ENCODE results near the gene AFMID.
"Not testable (repeated sequence)": the region's sequence is repeated elsewhere in the genome, so short reads cannot be mapped to it uniquely, and the experiment has no call there.

Gene AFMID, protein sequence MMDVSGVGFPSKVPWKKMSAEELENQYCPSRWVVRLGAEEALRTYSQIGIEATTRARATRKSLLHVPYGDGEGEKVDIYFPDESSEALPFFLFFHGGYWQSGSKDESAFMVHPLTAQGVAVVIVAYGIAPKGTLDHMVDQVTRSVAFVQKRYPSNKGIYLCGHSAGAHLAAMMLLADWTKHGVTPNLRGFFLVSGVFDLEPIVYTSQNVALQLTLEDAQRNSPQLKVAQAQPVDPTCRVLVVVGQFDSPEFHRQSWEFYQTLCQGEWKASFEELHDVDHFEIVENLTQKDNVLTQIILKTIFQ

DNA sequence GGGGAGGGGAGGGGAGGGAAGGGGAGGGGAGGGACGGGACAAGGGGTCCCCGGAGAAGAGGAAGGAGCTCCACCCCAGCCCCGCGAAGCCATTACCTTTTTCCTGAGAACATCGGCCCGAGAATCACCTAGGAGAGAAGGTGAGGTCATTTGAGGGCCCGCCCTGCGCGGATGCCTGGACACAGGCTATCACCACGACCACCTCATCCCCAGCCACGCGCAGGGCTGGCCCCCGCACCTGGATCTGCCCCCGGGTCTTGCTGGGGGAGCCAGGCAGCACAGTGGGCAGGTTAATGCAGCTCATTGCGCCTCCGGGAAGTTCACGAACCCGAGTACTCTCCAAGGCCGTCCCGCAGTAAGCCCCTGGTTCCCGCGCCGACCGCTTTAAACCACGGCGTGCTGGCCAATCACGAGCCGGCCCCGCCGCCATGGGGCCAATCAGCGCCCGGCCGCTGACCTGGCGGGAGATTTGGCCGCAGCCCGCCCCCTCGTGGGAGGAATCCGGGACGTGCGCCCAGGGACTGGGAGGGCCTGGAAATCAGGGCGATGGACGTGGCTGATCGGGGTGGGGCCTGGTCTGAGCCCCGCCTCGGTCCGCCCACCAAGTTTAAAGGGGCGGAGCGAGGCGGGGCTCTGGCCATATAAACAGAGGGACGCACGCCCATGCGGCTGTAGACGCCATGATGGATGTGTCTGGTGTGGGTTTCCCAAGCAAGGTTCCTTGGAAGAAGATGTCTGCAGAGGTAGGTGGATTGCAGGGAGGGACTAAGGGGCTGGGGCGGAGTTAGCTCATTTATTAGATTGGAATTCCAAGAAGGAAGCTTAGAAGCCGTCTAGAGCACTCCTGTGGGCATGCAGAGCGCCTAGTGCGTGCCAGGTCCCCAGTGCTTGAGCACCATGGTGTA, at the start of gene AFMID, which contains the start of gene TK1:
Gene AFMID, plus strand, starts transcription at position 671 of the 904 bp plus-strand sequence. Its CDS starts 9 bp downstream, at position 680.
Gene TK1, minus strand, starts transcription at position 361 of the 904 bp plus-strand sequence. Its CDS starts 58 bp downstream, at position 303.
- peak; percentile 94 to 95 for DNase-seq

DNA sequence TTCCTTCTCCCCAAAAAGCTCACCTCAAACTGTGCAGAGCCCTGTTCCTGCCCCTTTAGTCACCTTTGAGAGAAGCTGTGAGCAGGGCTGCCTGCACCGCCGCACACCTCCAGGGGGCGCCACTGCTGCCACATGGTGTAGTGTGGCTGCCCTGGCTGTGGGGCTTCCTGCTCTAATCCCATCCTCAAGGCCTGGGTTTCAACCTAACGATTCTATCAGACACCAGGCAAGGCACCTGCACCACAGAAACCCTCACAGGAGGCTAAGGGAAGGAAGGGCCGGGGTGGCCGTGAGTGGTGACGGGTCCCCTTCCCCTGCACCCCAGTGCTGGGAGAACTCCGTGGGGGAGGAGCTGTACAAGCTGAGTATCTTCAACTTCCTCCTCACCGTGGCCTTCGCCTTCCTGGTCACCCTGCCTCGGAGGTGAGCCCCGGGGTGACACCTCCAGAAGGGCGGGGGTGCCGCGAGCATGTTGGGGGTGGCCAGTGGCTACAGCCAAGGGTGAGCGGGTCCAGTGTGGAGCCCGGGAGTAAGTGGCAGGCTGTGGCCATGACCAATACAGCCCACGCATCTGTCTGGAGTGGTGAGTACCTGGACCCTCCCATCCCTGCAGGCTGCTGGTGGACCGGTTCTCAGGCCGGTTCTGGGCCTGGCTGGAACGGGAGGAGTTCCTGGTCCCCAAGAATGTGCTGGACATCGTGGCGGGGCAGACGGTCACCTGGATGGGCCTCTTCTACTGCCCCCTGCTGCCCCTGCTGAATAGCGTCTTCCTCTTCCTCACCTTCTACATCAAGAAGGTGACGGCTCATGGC, 49.6 kb upstream of the AFMID start:
- DNase-seq: no peak

DNA sequence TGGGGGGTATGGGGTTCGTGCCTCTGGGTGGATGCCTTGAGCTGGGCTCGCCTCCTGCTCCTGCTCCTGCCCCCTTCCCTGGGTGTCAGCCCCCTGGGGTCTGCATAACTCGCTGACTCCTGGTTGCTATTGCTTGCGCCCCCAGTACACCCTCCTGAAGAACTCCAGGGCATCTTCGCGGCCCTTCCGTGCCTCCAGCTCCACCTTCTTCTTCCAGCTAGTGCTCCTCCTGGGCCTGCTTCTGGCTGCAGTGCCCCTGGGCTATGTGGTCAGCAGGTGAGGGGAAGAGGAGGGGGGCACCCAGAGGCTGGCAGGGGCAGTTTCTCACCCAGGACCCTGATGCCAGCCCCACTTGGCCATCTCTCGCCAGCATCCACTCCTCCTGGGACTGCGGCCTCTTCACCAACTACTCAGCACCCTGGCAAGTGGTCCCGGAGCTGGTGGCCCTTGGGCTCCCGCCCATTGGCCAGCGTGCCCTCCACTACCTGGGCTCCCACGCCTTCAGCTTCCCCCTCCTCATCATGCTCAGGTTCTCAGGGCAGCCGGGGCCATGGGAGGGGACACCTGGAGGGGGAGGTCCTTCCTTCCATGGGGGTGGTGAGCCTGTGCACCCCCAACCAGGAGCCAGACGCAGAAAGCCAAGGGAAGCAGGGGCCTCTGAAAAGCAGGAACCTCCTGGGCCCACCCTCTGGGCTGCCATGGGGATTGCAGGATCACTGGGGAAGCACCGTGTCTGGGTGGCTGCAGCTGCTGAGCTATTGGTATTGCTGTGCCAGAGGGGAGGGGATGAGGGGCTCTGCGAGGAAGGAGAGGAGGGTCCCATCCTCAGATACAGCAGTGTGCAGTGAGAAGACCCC, 48.7 kb upstream of the AFMID start:
- DNase-seq: no peak

DNA sequence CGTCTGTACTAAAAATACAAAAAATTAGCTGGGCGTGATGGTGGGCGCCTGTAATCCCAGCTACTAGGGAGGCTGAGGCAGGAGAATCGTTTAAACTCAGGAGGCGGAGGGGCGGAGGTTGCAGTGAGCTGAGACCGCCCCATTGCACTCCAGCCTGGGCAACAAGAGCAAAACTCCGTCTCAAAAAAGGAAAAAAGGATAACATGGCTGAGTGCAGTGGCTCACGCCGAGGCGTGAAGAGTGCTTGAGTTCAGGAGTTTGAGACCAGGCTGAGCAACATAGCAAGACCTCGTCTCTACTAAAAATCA, 47.3 kb upstream of the AFMID start:
- DNase-seq: not testable (repeated sequence)

DNA sequence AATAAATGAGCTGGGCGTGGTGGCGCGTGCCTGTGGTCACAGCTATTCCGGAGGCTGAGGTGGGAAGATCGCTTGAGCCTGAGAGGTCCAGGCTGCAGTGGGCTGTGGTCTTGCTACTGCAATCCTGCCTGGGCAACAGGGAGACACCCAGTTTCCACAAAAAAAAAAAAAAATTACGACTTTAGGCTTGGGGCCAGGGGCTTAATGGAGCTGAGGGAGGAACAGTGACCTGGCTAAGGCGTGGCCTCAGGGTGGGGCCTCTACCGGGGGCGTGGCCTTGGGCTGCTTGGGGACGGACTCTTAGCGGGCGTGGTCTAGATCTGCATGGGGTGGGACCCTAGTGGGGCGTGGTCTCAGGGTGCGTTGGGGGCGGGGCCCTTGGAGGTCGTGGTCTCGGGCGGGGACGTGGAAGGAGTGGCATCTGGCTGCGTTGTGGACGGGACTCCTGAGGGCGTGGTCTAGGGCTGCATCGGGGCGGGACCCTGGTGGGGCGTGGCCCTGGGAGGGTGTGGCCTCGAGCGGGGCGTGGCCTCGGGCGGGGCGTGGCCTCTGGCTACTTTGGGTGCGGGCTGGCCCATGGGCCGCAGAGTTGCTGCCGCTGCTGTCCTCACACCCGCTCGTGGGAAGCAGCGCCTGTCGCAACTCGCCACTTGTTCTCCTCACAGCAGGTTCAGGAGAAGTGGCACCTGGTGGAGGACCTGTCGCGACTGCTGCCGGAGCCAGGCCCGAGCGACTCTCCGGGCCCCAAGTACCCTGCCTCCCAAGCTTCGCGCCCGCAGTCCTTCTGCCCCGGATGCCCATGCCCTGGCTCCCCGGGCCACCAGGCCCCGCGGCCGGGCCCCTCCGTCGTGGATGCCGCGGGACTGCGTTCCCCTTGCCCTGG, 46.8 kb upstream of the AFMID start:
- peak in 1 of 2 donors; percentile 45 for DNase-seq

DNA sequence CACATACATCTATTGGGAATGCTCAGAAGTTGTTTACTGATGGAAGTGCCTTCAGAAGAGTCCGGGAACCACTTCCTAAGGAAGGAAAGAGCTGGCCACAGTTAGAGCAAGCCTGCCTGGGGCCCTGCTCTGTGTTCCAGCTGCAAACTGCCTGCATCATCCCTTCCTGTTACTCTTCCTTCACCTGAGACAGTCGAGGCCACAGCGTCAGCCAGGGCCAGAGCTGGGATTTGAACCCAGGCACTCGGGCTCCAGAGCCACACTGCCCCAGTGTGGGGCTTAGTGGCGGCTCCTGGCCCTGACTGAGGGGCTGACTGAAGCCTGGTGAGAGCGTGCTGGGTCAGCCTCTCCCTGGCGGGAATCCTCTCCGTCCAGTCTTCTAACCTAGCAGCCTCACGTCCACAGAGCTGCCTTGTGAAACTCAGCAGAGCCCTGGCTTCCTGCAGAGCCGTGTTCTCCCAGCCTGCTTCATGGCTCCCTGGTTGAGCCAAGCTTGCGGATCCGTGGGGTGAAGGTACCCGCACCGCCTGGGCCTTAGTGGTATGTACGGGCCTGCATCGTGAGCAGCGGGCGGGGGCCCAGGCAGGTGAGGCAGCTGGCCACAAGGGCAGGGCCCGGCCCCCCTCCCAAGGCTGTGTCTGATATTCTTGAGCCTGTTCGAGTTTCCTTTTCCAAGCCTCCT, 45.6 kb upstream of the AFMID start:
- no peak for DNase-seq

DNA sequence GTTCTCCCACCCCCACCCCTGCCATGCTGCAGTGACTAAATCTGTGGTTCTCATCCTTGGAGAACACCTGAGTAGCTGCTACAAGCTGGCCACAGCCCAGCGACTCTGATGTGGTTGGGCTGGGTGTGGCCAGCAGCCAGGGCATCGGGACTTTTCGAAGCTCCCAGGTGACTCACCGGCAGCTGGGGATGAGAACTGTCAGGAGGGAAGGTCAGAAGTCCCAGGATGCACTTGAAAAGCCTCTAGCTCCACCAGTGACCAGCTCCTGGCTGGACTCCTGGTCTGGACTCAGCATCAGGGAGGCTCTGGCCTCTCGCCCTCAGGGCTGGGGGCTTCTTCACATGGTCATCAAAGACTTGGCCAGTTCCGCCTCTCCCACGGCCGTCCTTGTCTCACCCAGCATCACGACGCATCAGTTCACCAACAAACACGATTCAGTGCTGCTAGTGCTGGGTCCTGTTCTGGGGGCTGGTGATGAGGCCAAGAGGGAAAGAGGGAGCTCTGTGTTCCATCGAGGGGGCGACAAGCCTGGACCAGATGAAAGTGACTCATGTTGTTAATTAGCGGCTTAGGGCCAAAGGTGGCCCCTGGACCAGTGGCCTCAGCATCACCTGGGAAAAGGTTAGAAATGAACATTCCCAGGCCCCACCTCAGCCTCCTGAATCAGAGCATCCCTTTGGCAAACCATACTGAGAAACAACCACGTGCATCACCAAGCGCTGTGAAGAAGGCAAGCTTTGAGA, 44.9 kb upstream of the AFMID start:
- DNase-seq: no peak

DNA sequence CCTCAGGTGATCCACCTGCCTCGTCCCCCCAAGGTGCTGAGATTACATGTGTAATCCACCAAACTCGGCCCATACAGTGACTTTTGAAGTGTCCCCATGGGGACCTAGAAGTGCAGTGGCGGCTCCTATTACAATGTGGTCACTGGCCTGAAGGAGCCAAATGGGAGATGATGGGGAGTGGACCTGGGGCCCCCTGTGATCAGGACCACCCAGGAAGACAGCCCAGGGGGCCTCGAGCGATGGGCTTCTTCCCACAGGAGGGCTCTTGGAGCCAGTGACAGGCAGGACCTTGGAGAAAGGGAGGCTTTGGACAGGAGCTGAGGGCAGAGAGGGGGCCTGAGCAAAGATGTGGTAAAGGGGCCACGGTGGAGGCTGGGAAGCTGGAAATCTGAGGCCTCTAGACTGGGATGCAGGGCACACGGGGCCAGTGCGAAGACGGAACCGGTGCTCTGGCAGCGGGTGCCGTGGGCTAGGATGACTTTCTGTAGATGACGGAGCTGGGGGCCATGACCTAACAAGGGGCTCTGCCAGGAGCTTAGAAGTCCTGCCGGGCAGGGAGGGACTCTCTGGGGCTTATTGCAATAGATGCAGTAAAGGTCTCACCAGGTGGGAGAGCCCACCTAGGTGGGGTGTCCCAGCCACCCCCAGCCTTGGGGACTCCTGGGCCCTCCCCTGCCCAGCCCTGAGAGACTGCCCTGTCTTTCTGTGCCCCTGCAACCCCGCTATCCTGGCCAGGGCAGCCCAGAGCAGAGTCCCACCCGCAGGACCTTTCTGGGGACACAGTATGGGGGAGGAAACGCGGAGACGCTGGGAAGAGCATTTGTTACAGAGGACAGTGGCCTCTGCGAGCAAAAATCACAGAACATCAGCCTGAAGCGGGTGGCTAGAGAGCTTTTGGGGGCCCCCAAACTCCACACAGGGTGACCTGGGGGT, 43.7 kb upstream of the AFMID start:
- no peak for DNase-seq

DNA sequence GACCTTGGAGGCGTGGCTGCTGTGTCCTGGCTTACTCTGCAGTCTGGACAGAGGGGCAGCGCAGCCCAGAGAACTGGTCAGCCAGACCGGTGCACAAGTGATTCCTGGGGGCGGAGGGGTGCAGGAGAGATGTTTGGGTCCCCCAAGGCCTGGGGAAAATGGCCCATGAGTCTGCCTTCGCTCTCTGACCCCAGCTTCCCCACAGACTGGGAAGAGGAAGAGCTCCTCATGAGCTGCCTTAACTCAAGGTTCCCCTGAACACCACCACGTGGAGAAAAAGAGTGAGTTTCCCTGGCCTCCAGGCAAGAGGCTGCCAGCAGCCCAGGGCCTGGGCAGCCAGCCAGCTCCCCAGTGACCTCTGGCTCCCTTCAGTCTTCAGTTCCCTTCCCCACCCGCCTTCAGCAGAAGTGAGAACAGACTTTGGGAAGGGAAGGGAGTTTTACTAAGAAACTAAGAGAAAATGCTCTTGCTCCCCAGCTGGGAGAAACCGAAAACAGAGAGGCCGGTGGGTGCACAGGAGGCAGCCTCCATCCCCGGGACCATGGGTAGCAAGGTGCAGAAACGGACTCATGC, 42.9 kb upstream of the AFMID start:
- peak; percentile 38 to 58 for DNase-seq

DNA sequence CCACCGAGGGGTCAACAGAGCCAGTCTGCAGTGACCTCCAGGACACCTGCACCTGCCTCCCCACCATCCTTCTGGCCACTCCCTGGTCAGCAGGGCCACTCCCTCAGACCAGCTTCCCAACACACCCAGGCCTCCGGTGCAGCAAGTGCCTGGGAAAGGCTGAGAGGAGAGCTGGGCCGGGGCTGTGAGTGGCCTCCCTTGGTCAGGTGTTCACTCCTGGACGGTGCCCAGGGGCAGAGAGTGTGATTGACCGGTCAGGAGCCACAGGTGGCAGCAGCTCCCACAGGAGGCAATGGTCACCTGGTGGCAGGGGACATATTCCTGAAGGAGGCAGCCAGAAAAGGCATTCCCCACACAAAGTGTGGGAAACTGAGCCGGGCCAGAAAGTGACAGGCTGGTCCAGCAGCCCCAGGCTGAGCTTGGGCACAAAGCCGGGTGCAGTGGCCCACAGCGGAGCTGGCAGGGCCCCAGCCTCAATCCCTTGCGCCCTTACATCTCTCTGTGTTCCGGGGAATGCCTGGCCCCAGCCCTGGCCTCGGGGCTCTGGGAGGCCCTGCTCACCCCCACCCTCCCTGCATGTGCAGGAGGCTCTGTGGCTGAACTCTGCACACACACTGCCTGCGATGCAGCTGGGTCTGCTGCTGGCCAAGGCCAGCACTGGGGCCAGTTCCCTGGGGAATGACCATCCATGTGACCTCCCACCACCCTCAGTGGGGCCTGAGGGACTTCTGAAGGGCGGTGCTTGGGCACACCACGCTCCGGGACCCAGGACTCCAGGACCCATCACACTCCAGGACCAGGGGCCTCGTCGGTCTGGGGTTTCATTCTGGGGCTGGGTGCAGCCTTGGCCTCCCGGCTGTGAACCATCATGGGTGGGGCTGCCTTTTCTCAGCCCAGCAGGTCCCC, 42.2 kb upstream of the AFMID start:
- DNase-seq: peak in 1 of 2 donors; percentile 50

DNA sequence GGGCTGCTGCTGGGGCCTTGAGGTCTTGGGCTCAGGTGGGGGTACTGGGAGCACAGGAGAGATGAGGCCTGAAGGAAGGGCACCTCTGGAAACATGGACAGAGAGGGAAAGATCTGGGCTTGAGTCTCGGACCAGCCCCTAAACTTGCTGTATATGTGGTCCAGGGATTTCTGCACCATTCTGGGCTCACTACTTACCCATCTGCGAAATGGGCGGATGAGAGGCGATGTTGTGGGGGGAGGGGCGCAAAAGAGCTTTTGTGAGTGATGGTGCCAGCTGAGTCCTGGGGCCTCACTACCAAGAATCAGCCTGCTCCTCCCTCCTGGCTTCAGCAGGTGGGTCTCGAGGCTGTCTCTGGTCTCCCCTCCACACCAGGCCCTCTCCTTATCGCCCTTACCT, 40.7 kb upstream of the AFMID start:
- no peak for DNase-seq

DNA sequence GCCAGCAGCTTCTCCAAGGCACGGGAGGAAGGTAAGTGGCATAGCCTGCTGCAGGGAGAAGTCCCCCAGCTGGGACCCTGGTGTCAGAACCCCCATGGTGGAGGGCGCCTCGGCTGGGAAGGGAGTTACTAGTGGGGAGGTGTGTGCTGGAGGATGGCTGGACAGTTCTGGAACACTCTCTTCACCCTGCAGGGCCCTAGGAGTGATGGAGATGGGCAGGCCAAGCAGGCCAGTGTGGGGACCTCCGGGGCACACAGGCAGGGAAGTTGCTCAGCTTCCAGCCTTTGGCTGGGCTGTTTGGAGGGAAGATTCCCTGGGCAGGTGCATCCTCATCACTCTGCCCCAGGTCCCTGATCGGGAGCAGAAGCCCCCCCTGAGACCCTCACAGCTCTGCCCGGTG, 40.3 kb upstream of the AFMID start:
- no peak for DNase-seq

DNA sequence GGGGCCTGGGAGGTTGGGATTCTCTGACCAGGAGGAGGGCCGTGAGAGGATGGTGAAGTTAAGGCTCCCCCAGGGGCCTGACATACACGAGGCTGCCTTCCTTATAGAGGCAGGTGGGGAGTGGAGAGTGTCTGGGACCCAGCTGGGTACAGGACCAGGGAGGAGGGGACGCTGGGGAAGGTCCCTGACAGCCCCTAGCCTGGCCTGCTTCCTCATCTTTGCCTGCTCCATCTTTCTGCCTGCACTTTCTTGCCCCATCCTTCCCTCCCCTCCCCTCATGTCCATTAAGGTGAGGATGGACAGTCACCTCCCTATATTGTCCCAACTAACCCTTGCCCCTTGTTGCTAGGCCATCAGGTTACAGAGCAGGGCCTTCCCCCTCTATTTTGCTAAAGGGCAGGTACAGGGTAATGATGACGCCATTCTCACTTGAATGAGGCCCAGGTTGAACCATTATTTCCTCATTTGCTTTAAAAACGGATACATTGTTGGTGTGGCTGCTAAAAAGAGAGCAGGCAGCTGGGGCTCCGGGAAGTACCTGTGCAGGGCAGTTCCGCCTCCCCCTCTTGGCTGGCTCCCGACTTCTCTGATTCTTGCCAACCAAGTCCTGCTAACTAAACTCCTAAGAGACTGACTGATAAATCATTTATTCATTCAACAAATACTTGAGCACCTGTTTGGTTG, 39.7 kb upstream of the AFMID start:
- no peak for DNase-seq

DNA sequence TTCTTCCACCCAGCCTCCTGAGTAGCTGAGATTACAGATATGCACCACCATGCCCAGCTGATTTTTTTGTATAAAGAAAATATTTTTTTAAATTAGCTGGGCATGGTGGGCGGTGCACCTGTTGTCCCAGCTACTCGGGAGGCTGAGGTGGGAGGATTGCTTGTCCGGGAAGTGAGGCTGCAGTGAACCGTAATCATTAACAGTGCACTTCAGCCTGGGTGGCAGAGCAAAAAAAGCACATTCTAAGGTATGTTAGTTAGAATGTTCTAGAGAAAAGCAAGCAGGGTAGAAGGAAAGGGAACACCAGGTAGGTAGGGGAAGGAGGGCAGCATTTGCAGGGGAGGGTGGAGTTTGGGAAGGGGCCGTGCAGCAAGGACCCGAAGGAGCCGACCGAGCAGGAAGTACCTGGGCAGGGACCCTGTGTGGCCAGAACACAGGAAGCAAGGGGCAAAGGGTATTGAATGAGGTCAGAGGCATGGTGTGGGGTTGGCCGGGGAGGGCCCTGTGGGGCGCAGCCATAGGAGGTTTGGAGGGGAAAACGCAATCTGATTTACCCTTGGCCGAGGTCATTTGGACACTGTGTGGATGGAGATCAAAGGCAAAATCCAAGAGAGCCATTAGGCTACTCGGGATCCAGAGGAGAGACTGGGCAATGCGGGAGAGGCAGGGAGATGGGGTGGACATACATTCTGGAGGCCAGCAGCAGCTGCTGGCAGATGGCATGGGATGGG, 38.7 kb upstream of the AFMID start:
- no peak for DNase-seq

DNA sequence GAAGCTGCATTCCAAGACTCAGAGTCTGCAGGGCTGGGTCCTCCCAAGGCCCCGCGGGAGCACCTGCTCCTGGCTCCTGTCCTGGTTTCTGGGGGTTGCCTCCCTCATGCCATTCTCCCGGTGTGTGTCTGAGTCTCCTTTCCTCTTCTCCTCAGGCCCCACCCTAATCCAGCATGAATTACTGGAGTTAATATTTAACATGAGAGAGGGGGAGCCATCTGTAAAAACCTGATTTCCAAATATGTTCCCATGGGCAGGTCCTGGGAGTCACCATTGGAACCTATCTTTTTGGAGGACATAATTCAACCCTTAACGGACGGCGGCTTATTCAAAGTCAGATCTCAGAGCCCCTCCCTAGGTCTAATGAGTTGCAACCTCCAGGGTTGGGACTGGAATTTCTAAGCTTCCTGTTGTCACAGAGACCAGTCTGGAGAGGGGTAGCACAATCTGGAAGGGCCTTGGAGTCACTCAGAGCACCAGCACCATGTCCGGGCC, 35.6 kb upstream of the AFMID start:
- DNase-seq: no peak
